GM21786 (cell line): ENCODE measurements around the gene GSS.

ENCODE experiments used
- ATAC-seq: cut with Tn5 transposase; IDR thresholded peaks from one replicate; pipeline ENCODE4 v1.9.1; 2021; ENCODE audit not compliant: unreplicated experiment

Gene GSS

DNA sequence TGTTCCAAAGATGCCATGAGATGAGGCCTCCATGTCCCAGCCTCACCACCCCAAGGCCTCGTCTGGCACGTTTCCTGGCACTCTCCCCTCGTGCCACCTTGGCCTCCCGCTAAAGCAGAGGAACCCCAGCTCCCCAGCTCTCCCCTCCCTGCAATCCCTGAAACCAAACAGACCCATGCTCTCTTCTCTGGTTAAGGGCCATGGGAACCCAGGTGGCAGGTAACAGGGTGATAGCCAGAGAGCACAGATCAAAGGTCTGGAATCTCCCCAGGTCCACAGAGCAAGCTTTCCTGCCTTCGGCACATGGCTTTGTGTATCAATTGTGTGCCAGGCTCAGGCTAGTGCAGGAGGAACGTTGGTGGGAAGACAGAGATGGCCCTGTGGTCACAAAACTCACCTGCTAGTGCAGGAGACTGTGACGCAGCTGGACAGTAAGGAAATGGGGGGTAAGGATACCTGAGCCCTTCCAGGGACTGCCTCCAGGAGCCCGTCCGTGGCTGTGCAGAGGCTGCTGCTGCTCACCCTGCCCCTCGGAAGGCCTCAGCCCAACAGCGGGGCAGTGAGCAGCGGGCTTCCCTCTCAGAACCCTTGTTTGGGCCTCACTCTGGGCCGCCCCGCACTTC lies 39.0 kb upstream of the GSS start:
- no peak for ATAC-seq

DNA sequence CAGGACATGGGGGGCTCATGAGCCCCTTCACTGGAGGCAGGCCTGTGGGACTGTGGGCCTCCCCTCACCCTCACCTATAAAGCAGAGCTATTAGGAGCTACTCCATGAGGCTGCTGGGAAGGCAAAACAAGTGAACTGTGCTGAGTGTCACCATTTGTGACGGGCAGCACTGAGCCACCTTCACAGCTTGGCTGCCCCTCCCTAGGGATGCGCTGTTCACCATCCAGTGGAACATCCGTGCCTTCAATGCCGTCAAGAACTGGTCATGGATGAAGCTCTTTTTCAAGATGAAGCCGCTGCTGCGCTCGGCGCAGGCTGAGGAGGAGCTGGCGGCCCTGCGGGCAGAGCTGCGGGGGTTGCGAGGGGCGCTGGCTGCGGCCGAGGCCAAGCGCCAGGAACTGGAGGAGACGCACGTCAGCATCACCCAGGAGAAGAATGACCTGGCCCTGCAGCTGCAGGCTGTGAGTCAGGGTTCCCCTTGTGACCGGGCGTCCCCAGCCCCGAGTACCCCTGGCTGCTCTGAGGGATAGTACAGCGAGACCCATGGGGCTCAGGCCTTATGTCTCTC lies 38.4 kb upstream of the GSS start:
- no peak for ATAC-seq

DNA sequence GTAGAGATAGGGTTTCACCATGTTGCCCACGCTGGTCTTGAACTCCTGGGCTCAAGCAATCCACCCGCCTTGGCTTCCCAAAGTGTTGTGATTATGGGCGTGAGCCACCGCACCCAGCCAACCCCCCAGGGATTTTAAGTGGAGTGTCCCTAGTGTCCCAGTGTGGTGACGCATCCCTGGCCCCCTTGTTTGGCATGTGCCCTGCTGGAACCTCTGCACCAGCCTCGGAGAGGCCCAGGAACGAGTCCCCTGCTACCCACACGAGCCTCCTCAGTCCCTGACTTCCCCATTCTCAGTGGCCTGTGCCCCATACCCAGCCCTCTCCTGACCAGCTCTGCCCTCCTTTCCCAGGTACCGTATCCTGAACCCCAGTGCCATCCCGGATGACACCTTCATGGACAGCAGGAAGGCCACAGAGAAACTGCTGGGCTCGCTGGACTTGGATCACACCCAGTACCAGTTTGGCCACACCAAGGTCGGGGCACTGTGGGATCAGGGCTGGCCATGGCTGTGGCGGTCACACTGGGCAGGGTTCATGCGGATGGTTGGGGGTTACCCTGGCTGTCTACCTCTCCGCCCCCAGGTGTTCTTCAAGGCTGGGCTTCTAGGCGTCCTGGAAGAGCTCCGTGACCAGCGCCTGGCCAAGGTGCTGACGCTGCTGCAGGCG lies 37.3 kb upstream of the GSS start:
- ATAC-seq, result no peak

DNA sequence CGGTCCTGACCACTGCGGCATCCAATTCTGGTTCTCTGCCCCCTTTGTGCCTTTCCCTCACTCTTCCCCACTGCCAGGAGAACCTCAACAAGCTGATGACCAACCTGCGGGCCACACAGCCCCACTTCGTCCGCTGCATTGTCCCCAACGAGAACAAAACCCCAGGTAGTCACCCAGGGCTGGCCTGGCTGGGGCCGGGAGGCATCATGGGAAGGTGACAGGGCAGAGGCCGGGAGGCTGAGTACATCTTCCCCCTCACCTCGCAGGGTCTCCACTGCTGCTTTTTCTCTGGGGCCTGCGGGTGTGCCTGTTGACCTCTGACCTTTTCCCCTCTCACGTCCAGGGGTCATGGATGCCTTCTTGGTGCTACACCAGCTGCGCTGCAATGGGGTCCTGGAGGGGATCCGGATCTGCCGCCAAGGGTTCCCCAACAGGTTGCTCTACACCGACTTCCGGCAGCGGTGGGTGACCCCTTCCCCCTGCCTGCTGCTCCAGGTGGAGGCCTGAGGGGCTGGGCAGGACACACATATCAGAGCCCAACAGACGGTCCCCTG lies 35.1 kb upstream of the GSS start:
- no peak for ATAC-seq

DNA sequence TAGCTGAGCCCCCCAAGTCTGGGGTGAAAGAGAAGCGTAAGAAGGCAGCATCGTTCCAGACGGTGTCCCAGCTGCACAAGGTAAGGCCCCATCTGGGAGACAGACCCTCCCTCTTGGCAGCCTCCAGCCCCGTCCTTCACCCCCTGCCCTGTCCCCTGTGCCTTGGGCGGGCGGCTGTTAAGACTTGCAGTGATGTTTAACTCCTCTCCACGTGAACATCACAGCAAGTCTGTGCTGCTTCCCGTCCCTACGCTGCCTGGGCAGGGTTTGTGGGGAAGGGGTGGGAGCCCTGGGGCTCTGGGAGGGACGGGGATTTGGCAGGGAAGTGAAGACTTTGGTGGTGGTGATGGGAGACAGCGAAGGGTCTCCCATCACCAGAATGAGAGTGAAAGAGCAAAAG lies 34.6 kb upstream of the GSS start:
- ATAC-seq, result no peak

DNA sequence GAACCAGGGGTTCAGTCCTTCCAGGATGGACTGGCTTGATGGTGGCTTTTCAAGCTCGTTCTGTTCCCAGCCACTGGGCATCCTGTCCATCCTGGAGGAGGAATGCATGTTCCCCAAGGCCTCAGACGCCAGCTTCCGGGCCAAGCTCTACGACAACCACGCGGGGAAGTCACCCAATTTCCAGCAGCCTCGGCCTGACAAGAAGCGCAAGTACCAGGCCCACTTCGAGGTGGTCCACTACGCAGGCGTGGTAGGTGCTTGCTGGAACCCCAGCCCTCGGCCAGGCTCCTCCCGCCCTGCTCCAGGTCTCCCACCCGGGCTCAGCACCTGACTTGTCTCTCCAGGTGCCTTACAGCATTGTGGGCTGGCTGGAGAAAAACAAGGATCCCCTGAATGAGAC lies 34.1 kb upstream of the GSS start:
- no peak for ATAC-seq

DNA sequence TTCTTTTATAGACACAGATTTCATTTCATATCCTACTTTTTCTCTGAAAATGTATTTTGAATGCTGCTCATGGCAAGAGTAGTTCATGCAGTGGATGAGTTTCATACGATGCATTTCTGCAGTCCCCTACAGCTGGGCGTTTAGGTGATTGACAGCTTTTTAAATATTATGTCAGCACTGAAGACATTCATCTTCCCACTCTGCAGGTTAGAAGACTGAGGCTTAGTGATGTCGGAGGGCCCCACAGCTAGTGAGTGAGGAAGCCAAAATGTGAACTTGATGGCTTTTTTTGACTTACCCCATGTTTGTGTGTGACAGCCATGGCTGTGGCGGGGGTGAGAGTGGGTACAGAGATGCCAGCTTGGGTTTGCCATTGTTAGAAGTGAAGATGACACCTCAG lies 33.5 kb upstream of the GSS start:
- ATAC-seq, result no peak

DNA sequence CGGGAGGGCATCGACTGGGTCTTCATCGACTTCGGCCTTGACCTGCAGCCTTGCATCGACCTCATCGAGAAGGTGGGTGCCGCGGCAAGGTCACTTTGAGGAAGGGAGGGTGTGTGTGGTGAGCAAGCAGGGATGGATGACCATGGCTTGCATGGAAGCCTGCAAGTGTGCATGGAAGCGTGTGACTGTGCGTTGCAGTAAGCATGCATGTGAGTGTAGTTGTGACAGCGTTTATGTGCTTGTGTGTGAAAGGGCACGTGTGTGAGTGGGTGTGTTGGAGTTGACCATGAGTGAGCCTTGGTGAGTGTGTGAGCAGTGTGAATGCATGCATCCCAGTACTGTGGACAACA lies 32.6 kb upstream of the GSS start:
- no peak for ATAC-seq

DNA sequence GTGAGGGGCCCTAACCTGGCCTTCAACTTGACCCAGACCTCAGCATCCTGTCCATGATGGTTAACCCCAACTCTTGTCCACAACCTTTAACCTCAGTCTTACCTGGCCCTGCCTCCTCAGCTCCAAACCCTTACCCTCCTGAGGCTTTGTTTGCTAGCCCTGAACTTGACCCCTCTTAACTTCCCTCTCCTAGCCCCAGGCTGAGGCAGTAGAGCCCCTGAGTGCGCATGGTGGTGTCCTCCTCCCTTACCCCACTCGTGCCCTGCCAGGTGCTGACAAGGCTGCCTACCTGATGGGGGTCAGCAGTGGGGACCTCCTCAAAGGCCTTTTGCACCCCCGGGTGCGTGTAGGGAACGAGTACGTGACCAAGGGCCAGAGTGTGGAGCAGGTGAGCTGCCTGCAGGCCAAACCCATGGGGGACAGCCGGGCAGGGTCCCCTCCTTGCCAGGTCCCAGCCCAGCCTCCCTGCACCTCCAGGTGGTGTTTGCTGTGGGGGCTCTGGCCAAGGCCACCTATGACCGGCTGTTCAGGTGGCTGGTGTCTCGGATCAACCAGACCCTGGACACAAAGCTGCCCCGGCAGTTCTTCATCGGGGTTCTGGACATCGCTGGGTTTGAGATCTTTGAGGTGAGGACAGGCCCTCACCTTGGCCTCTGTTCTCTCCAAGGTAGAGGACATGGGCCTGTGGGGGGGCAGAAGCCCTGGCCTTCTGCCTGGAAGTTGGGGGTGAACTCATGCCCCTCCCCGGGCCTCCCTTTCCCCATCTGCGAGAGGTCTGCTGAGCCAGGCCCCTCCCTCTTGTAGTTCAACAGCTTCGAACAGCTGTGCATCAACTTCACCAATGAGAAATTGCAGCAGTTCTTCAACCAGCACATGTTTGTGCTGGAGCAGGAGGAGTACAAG lies 31.9 kb upstream of the GSS start:
- ATAC-seq, result no peak

DNA sequence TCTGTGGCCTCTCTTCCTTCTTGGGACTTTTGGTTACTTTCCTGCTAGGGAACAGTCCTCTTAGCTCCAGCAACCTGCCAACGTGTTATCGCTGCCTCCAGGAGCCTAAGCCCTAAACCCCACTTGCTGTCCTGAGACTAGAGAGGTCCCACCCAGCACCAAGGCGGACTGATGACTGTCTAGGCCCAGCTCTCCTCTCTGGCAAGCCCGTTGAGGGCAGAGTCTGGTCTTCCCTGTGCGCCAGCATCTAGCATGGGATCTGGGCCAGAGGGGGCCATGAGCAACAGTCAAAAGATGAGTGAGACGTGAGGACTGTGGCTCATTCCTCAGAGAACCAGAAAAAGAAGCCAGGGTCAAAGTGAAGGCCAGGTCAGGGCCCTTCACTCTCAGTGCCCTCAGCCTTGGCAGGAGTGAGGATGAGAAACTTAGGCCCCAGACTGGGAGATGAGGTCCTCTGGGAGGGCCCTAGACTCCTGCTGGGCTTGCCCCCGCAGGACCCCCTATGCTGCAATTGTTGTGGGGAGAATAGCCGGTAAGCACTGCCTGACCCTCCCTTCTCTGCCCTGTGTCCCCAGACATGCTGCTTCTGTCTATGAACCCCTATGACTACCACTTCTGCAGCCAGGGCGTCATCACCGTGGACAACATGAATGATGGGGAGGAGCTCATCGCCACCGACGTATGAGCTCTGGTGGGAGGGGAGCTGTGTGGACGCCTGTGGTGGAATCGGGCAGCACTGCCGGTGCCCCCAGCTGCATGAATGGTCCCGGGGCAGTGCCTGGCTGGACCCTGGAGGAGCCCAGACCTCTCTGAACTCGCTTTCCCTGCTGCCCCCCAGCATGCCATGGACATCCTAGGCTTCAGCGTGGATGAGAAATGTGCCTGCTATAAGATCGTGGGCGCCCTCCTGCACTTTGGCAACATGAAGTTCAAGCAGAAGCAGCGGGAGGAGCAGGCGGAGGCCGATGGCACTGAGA lies 31.0 kb upstream of the GSS start:
- no peak for ATAC-seq

DNA sequence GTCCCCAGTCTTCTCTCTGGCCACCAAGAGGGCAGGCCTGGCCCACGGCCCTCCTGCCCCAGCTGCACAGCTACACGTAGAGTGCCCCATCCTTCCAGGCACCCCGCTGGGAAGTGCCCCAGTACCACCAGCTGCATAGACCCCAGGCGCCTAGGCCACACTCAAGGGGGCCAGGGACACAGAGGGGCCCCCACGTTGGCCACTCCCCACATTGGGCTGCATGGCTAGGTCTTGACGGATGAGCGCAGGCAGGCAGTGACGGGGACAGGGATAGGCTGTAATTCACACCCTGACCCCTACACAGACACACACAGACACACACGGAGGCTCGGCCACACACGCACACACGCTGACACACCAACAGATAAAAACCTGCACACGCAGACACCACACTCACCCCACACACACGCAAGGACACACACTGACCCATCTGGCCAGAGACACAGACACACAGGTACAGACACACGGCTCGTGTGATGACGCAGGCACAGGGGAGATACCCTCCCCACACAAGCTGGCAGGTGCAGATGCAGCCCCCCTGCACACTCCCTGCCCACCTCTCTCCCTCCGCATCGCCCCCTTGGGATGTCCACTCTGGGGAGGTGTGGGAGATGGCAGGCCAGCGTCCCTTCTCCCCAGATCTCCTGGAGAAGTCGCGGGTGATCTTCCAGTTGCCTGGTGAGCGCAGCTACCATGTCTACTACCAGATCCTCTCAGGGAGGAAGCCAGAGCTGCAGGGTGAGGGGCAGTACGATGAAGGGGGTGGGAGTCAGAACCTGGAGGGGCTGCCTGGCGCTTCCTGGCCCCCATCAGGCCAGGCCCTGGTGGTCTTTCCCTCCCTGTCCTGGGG lies 30.1 kb upstream of the GSS start:
- no peak for ATAC-seq

DNA sequence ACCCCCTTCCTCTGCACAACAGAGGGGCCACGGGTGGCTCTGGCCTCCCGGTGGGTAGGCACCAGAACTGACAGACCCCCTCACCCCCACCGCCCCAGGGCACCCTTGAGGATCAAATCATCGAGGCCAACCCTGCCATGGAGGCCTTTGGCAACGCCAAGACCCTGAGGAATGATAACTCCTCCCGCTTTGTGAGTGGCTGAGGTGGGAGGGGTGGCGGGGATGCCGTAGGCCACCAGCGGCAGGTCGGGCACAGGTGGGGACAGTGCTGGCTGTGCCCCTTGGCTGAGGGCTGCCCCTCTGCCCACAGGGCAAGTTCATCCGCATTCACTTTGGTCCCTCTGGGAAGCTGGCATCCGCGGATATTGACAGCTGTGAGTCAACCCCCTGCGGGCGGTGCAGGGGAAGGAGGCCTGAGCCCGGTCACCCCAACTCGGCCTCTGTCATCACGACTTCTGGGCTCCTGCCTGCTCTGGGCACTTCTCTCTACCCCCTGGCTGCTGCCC lies 29.2 kb upstream of the GSS start:
- ATAC-seq, result no peak

DNA sequence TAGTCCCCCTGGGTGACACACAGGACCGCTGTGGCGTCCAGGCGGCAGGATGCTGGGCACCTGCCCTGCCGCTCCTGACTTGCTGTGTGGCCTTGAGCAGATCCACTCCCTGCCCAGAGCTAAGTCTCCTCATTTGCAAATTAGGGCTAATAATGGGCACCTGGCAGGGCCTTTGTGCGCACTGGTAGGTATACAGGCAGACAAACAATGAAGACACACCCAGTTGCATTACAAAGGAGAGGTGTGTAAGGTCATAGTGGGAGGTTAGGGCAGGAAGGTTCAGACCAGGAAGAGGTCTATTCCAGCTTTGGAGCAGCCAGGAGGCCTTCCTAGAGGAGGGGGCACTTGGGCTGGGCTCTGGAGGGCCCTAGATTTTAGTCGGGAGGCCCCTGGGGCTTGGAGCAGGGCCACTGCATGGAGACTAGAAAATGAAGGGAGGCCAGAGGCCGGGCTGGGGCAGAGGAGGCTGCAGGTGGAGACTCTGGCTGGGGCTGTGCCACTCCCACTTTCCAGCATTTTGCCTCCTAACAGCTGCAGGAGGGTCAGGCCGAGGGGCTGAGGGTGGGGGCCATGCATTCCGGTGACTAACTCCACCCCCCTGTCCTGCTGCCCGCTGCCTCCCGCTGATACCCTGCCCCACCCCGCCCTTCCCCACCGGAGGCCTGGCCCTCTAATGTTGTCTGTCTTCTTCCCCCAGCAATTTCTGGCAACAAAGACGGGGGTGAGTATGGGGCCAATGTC lies 28.6 kb upstream of the GSS start:
- no peak for ATAC-seq

DNA sequence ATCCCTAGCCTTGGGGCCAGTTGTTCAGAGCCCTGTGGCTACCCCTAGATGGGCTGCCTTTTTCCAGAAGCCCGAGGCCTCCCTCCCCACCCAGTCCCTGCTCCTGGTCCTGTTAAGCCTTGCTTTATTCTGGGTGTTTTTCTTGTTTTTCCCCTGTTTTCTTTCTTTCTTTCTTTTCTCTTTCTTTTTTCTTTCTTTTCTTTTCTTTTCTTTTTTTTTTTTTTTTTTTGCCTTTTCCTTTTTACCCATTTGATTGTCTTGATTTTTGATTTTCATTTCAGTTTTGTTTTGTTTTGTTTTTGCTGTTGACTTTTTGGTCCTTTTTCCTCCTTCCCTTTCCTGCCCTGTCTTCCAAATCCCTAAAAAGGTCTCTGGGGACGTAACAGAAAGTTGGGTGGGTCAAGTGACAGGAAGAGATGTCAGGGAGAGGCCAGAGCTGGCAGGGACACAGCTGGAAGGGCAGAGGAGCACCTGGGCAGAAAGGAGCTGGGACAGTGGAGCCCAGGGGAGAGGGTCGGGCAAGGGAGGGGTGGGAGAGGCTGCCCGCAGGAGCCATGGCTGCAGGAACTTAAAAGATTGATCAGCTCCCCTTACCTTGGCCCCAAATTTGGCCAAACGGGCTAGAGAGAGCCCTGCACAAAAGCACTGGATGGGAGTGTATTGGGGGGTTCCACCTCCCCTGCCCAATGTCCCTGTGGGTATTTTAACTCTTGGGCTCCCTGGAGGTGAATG lies 27.6 kb upstream of the GSS start:
- no peak for ATAC-seq

DNA sequence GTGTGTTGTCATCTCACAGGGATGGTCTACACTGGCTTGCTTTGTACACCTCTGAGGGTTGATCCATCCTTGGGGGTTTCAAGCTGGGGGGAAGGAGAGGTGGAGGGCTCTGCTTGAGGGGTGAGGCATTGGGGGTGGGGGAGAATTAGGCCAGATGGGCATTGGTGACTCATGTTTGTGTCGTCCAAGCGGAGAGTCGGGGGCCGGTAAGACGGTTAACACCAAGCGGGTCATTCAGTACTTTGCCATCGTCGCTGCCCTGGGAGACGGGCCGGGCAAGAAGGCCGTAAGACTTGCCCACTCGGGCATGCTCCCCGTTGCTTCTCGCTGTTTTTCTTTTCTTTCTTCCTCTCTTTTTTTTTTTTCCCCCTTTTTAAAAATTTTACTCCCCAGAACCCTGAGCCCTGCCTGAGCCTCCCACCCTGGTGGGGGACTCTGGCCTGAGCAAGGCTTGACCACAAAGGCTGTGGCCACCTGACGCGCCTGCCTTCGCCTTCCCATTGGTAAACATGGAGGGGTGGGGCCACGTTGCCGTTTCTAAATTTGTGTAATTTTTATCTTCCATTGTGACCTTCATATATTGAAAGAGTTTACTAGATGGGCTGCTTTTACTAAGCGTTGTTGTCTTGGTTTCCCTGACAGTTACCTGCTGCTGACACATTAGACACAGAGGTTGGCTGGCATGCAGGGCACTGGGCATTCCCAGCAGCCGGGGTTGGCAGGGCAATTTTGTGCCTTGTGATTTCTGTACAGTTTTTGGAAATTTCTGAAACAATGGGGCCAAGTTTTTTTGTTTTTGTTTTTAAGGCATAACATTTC lies 26.9 kb upstream of the GSS start:
- no peak for ATAC-seq

DNA sequence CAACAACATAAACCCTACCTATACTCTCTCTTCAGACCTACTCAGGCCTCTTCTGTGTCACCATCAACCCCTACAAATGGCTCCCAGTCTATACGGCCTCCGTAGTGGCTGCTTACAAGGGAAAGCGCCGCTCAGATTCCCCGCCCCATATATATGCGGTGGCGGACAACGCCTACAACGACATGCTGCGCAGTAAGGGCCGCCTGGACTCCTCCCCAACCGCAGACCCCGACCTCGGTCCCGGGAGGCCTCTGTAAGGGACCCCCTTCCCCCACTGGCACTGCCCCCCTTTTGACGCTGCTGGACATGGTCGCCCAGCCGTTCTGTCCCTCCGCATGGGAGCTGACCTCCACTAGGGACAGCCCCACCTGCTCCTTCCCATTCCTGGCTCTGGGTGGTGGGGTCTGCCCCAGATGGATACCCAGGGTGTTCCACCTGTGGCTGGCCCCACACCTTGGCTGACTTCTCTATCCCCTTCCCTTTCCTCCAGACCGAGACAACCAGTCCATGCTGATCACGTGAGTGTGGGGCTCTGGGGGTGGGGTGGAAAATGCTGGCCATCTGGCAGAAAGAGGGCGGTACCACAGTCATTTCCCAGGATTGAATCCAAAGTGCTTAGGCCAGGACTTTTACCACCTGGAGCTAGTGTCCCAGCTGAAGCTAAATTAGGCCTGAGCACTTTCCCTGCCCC lies 25.1 kb upstream of the GSS start:
- ATAC-seq, result no peak
